Thoracic aorta (tissue), 2 donors: ENCODE results near the gene GP1BB. TPM values are rescaled to one million over a fixed set of nuclear protein-coding genes. Genes with fewer than 3 reads are reported as not detected.
A peak's percentile ranks its signal among the peaks of the same experiment; 100 is the strongest.

Experiments used
- ATAC-seq: fragments of 150-250 bp; one replicate; pipeline ENCODE4 v1.8.0; 2017; ENCODE audit warnings: low read depth; ENCODE audit not compliant: insufficient number of reproducible peaks, low FRiP score
- DNase-seq: peaks from one replicate; pipeline ENCODE4 v3.0.0-alpha.2; 2020; ENCODE audit warnings: low spot score
- H3K27ac ChIP-seq, 2 donors: fragments of 200-600 bp; sonication (generic); 1 replicate in 1 of 2; 2 replicates in 1 of 2; pipeline ENCODE4 v1.5.1; 2016; ENCODE audit warnings: mild to moderate bottlenecking in 2 of 2, moderate library complexity in 2 of 2
- H3K27me3 ChIP-seq: fragments of 200-600 bp; sonication (generic); replicated peaks from 2 replicates; pipeline ENCODE4 v1.6.0; 2016; ENCODE audit warnings: mild to moderate bottlenecking; ENCODE audit not compliant: insufficient read depth
- H3K36me3 ChIP-seq: fragments of 200-600 bp; sonication (generic); one replicate; pipeline ENCODE4 v1.5.1; 2016
- H3K4me1 ChIP-seq, 2 donors: fragments of 200-600 bp; sonication (generic); 1 replicate in 1 of 2; 2 replicates in 1 of 2; pipeline versions ENCODE4 v1.5.1 to v1.6.0; 2016; ENCODE audit warnings: low read depth in 2 of 2, mild to moderate bottlenecking in 1 of 2; ENCODE audit not compliant: control insufficient read depth in 1 of 2
- H3K4me3 ChIP-seq: fragments of 200-600 bp; sonication (generic); 2 replicates; pipeline ENCODE4 v1.5.1; 2016; ENCODE audit warnings: mild to moderate bottlenecking
- H3K9me3 ChIP-seq: fragments of 200-600 bp; sonication (generic); 2 replicates; pipeline ENCODE4 v1.5.1; 2016
- total RNA-seq, 2 donors: library from RNA; depleted of rRNA; stranded (reverse); fragments of >200 nt; gene quantifications; one replicate each; pipeline versions ENCODE4 v1.1.0 to v1.2.3, GENCODE V29; 2016
- TF ChIP-seq, protein P1 (sequence below): fragments of 200-600 bp; sonication (generic); IDR thresholded peaks from one replicate; pipeline ENCODE4 v1.5.1; 2019; ENCODE audit warnings: antibody characterized with exemption

The GP1BB gene
- total RNA-seq, 2 donors from 2014 or later, result 13.1 to 30.3 TPM

GRCh38 chr22:19762568-19763457 lies 39.5 kb downstream of the GP1BB start:
- peaks cover 0 to 3% of the 10 kb centered on the region in 2 donors for H3K4me1 ChIP-seq

DNA sequence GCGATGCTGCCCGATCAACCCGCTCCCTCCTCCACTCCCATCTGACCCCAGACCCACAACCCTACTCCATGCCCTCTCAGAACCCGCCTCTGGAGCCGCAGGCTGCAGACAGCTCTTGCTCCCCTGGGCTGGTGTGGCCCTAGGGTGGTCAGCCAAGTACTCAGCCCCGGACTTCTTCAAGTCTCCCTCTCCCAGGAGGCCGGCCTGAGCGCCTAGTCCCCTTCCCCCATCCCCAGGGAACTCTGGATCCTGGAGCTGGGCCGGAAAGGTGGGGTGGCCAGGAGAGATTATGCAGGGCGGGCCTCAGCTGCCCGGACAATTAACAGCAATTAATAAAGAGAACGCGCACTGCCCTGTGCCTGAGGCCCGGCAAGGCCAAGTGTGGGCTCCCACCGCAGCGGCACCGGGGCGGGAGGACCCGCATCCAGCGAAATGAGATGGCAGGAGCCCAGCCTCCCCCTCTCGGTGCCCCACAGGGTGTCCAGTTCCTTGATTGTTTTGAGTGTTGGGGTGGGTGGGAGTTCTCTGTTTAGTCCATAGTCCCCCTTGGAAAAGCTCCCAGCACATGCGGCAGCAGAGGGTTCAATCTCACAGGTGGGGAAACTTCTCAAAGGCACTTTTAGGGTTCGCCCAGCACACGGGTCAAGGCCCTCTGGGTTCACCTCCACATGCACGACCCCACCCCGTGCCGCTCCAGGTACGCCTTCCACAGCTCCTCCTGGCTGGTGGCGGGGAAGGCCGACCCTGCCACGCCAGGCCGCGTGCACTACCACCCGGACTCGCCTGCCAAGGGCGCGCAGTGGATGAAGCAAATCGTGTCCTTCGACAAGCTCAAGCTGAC lies 40.3 kb downstream of the GP1BB start:
- Histone ChIP-seq H3K27ac (no peak overlapping the region), H3K4me1 (peaks cover 0 to 3% of the 10 kb centered on the region in 2 donors), H3K27me3 (peaks cover 7% of the 10 kb centered on the region), H3K36me3 (no peaks in the 10 kb centered on the region), H3K9me3 (no peaks in the 10 kb centered on the region), H3K4me3 (no peak overlapping the region)
- DNase-seq (no peak), ATAC-seq (no peak)
- TF ChIP-seq, protein P1, sequence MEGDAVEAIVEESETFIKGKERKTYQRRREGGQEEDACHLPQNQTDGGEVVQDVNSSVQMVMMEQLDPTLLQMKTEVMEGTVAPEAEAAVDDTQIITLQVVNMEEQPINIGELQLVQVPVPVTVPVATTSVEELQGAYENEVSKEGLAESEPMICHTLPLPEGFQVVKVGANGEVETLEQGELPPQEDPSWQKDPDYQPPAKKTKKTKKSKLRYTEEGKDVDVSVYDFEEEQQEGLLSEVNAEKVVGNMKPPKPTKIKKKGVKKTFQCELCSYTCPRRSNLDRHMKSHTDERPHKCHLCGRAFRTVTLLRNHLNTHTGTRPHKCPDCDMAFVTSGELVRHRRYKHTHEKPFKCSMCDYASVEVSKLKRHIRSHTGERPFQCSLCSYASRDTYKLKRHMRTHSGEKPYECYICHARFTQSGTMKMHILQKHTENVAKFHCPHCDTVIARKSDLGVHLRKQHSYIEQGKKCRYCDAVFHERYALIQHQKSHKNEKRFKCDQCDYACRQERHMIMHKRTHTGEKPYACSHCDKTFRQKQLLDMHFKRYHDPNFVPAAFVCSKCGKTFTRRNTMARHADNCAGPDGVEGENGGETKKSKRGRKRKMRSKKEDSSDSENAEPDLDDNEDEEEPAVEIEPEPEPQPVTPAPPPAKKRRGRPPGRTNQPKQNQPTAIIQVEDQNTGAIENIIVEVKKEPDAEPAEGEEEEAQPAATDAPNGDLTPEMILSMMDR, result no peak

More at GRCh38 chr22:19762568-19763457, 39.5 kb downstream of the GP1BB start:
- H3K36me3 ChIP-seq, result no peaks in the 10 kb centered on the region
- H3K4me3 ChIP-seq, result peak overlapping the region; percentile 69
- DNase-seq (no peak), ATAC-seq (no peak)
- TF ChIP-seq, protein P1, result no peak
- H3K9me3 ChIP-seq, result no peaks in the 10 kb centered on the region
- H3K27me3 ChIP-seq, result peaks cover 7% of the 10 kb centered on the region
- peak overlapping the region in 1 of 2 donors; percentile 5 for H3K27ac ChIP-seq

GRCh38 chr22:19764299-19764593 lies 40.9 kb downstream of the GP1BB start:
- no peak overlapping the region for H3K27ac ChIP-seq
- DNase-seq, result no peak
- peaks cover 7% of the 10 kb centered on the region for H3K27me3 ChIP-seq
- TF ChIP-seq, protein P1, result no peak
- no peak for ATAC-seq
- no peak overlapping the region for H3K4me3 ChIP-seq
- peaks cover 0 to 3% of the 10 kb centered on the region in 2 donors for H3K4me1 ChIP-seq
- H3K9me3 ChIP-seq, result no peaks in the 10 kb centered on the region
- no peaks in the 10 kb centered on the region for H3K36me3 ChIP-seq

- DNase-seq, result no peak
- H3K36me3 ChIP-seq, result no peaks in the 10 kb centered on the region
- ATAC-seq, result no peak
- peaks cover 0 to 3% of the 10 kb centered on the region in 2 donors for H3K4me1 ChIP-seq
- H3K27ac ChIP-seq, result no peak overlapping the region
- H3K4me3 ChIP-seq, result peak overlapping the region; percentile 33
- peaks cover 2% of the 10 kb centered on the region for H3K27me3 ChIP-seq
- H3K9me3 ChIP-seq, result no peaks in the 10 kb centered on the region
- TF ChIP-seq, protein P1, result no peak
These were observed 41.5 kb downstream of the GP1BB start for GRCh38 chr22:19764636-19765476.
